Muscle layer of colon (tissue), 2 donors: ENCODE measurements around the gene SUFU.

Experiments used
- H3K27ac ChIP-seq: one replicate; pipeline ENCODE4 v1.7.0; 2013; ENCODE audit warnings: low read depth, mild to moderate bottlenecking, low read length, moderate library complexity
- H3K27me3 ChIP-seq, 2 donors: one replicate each; pipeline ENCODE4 v1.7.0; 2013; ENCODE audit warnings: low read length in 2 of 2, mild to moderate bottlenecking in 2 of 2; ENCODE audit not compliant: insufficient read depth in 2 of 2, control insufficient read depth in 1 of 2
- H3K36me3 ChIP-seq: one replicate; pipeline ENCODE4 v1.7.0; 2013; ENCODE audit warnings: mild to moderate bottlenecking, low read length; ENCODE audit not compliant: insufficient read depth
- H3K4me1 ChIP-seq: one replicate; pipeline ENCODE4 v1.7.0; 2013; ENCODE audit warnings: mild to moderate bottlenecking, low read length; ENCODE audit not compliant: insufficient read depth
- H3K4me3 ChIP-seq, 2 donors: one replicate each; pipeline ENCODE4 v1.7.0; 2013; ENCODE audit warnings: low read length in 2 of 2, low read depth in 1 of 2, mild to moderate bottlenecking in 1 of 2, moderate library complexity in 1 of 2
- H3K9ac ChIP-seq: one replicate; pipeline ENCODE4 v1.7.0; 2013; ENCODE audit warnings: low read length
- H3K9me3 ChIP-seq: one replicate; pipeline ENCODE4 v1.7.0; 2013; ENCODE audit warnings: mild to moderate bottlenecking, low read length
- donor health status: abdominal sarcoma.
- donor health status: Adenocarcinoma of cecum.

SUFU gene

DNA sequence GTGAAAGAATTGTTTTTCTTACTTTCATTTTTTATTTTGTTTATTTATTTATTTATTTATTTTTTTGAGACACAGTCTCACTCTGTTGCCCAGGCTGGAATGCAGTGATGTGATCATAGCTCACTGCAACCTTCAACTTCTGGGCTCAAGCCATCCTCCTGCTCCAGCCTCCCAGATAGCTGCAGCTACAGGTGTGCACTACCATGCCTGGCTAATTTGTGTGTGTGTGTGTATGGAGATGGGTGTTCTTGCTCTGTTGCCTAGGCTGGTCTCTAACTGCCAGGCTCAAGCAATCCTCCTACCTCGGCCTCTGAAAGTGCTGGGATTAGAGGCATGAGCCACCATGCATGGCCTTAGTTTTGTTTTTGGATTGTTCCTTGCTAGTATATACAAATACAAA is 85.1 kb downstream of the SUFU start:
- no peaks in the 10 kb centered on the region for H3K9me3 ChIP-seq
- no peak overlapping the region for H3K9ac ChIP-seq
- H3K4me1 ChIP-seq = no peaks in the 10 kb centered on the region
- no peak overlapping the region for H3K27ac ChIP-seq
- H3K36me3 ChIP-seq = no peaks in the 10 kb centered on the region
- no peaks in the 10 kb centered on the region for H3K27me3 ChIP-seq
- H3K4me3 ChIP-seq = no peak overlapping the region

DNA sequence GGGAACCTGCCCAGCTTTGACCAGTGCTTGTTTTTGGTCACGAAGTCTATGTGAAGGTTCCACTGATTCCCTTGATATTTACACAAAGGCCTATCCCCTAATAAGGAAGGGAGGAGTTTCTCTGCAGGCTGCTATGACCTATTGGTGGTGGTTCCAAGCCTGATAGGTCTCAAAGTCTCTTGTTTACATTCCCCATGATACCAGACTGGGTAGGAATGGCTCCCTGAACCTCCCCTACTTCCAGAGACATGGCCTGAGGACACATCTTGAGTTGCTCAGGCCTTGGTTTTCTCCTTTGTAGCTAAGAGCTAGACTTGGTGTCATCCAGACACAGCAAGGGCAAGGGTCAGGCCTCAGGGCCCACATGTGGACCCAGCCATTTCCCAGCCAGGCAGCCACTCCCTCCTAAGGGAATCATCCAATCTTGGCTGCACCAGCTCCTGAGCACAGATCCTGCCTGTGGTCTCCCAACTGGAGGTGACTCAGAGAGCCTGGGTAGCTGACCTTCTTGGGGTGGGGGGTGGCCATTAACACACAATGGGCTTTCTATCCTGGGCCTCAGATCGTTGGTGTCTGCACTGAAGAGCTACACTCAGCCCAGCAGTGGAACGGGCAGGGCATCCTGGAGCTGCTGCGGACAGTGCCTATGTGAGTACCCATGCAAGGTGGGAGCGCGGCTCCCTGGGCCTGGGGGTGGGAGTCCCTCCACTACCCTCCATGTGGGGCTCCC is 89.5 kb downstream of the SUFU start:
- H3K4me1 ChIP-seq = peaks cover 36% of the 10 kb centered on the region
- H3K27me3 ChIP-seq = no peaks in the 10 kb centered on the region
- H3K9ac ChIP-seq = no peak overlapping the region
- no peaks in the 10 kb centered on the region for H3K9me3 ChIP-seq
- no peak overlapping the region for H3K27ac ChIP-seq
- no peaks in the 10 kb centered on the region for H3K36me3 ChIP-seq
- no peak overlapping the region for H3K4me3 ChIP-seq

GRCh38 chr10:102593804-102594079 is 90.0 kb downstream of the SUFU start:
- no peak overlapping the region for H3K27ac ChIP-seq
- H3K4me3 ChIP-seq = no peak overlapping the region
- H3K9ac ChIP-seq = no peak overlapping the region
- H3K9me3 ChIP-seq = no peaks in the 10 kb centered on the region
- no peaks in the 10 kb centered on the region for H3K36me3 ChIP-seq
- no peaks in the 10 kb centered on the region for H3K27me3 ChIP-seq
- peaks cover 36% of the 10 kb centered on the region for H3K4me1 ChIP-seq

DNA sequence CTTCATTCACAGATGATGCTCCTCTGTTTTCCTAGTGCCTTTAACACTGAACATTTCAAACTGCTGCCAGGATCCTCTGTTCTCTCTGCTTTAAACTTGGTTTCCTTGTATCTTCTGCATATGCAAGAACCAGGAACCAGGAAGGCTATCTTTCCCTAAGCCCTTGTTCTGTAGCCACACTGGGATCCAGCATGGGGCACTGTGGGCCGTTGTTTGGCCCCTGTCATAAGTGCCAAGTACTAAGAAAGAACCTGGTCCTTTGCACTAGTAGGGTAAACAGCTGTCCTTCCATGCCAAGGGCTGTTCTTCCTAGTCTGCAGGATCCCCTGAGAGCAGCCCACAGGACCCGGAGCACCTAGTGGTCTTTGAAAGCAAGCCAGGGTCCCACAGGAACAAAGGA is 91.5 kb downstream of the SUFU start:
- no peaks in the 10 kb centered on the region for H3K27me3 ChIP-seq
- peak overlapping the region; percentile 84 for H3K27ac ChIP-seq
- peaks cover 9% of the 10 kb centered on the region for H3K36me3 ChIP-seq
- H3K4me1 ChIP-seq = peaks cover 36% of the 10 kb centered on the region
- no peak overlapping the region for H3K4me3 ChIP-seq
- no peak overlapping the region for H3K9ac ChIP-seq
- no peaks in the 10 kb centered on the region for H3K9me3 ChIP-seq

DNA sequence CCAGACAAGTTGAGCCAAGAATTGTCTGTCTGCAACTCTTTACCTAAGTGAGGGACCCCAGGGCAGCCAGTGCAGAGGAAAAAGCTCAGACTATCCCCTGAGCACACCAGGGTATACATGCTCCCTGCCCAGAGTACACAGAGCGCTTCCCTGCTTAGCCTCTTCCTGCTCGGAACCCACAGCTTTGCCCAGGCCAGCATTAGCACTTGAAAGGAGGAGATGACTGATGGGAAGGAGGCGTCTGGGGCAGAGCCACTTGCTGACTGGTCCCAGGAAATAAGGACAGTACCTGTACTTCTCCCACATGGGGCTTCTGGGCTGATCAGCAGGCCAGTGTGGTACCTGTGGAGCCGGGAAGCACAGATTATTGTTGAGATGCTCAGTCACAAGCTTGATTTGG is 92.1 kb downstream of the SUFU start:
- Histone ChIP-seq H3K9me3 (no peaks in the 10 kb centered on the region), H3K4me3 (no peak overlapping the region), H3K4me1 (peaks cover 36% of the 10 kb centered on the region), H3K27me3 (no peaks in the 10 kb centered on the region), H3K36me3 (peaks cover 9% of the 10 kb centered on the region), H3K9ac (no peak overlapping the region), H3K27ac (peak overlapping the region; percentile 84)

DNA sequence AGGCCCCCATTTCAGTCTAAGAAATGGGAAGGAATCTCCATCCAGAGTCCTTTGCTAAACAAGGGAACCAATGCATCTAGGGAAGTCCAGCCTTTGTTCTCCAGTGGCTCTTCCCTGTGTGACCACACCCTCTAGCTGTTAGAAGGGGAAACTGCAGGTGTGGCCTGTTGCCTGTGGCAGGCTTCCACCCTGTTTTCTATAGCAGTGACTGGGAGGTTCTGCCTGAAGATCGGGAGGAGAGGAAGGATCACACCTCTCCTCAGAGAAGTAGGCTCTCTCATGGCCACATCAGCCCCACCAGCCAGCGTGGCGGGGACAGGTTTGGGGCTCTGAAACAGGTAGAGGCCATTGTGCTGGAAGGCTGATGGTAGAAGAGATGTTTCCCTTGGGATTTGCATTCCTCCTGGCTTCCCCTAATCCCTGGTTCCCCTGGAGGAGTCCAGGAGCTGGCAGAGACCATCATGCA is 92.8 kb downstream of the SUFU start:
- Histone ChIP-seq H3K36me3 (peaks cover 15% of the 10 kb centered on the region), H3K4me1 (peaks cover 36% of the 10 kb centered on the region), H3K27me3 (no peaks in the 10 kb centered on the region), H3K4me3 (no peak overlapping the region), H3K9me3 (no peaks in the 10 kb centered on the region), H3K27ac (peak overlapping the region; percentile 84), H3K9ac (no peak overlapping the region)

DNA sequence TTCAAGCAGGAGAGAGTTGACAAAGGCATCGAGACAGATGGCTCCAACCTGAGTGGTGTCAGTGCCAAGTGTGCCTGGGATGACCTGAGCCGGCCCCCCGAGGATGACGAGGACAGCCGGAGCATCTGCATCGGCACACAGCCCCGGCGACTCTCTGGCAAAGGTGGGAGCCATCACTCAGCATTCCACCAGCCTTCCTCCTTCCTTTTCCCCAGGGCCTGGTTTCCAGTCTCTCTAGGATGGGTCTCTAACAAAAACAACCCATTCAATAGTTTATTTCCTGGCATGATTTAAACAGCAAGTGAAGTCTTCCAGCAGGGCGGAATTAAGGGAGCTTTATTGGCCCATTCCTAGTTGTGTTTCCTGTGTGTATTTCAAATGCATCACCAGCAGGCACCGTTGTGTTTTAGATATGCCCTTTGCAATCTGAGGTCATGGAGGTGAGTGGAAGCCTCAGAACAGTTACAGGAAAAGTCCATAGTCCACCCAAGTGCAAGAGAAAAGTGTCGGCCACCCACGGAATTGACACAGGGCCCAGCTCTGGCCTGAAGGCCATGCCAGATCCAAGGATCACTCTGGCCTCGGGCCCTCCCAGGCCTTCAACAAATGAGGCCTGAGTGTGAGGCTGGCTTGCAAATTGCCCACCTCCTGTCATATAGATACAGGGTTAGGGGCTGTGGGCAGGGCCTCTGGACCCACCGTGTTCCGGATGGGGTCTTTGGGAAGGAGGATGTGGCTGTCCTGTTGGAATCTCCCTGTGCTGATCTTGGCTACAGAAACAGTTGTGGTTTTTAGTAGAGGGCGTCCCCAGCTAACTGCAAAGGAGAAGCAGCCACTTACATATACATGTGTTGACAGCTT is 93.6 kb downstream of the SUFU start:
- H3K36me3 ChIP-seq = peaks cover 17% of the 10 kb centered on the region

DNA sequence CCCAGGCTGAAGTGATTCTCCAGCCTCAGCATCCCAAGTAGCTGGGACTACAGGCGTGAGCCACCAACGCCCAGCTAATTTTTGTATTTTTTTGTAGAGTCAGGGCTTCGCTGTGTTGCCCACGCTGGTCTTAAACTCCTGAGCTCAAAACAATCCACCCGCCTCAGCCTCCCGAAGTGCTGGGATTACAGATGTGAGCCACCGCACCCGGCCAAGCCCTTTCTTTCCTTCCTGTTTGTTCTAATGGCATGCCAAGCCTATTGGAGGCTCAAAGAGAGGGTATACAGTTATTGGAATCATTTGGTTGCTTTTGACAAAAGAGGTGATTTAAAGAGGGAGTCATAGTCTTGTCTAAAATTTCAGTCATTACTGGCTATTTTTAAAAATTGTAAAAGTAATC is 94.5 kb downstream of the SUFU start:
- peaks cover 36% of the 10 kb centered on the region for H3K4me1 ChIP-seq
- no peak overlapping the region for H3K27ac ChIP-seq
- no peaks in the 10 kb centered on the region for H3K9me3 ChIP-seq
- no peak overlapping the region for H3K4me3 ChIP-seq
- H3K36me3 ChIP-seq = peaks cover 21% of the 10 kb centered on the region
- H3K27me3 ChIP-seq = no peaks in the 10 kb centered on the region
- no peak overlapping the region for H3K9ac ChIP-seq

More for the DNA sequence above, 93.6 kb downstream of the SUFU start:
- Histone ChIP-seq H3K27ac (peak overlapping the region; percentile 84), H3K9me3 (no peaks in the 10 kb centered on the region), H3K4me1 (peaks cover 36% of the 10 kb centered on the region), H3K9ac (no peak overlapping the region), H3K4me3 (no peak overlapping the region), H3K27me3 (no peaks in the 10 kb centered on the region)

DNA sequence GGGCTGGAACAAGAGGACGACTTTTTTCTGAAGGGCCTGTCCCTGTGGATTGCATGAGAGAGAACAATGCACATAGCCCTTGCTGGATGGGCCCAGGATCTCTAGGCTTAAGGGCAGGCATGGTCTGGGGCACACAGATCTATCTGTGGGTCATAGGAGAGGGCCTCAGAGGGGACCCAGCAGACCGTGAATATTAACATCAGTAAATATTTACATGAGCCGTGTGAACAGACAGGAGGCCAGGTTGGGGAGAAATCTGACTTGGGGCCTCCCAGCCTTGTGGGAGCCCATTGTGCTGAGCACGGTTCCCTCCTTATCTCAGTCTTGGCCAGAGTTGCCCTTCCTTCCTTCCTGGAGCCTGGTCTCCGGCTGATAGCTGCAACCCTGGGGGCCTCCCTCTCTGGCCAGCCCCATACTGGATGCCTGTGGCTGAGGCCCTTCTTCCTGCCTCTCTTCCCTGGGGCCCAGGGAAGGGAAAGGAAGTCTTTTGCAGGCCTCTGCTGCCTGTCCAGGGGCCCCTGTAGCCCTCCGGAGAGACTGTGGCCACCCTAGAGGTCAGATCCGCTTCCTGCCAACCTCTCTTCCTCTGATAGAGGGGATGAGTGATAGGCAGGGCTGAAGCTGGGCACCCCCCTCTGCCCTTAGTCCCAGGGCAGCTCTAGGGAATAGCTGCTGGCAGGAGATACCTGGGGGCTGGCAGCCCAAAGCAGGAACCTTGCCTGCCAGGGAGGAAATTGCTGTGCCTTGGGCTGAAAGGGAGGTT is 96.0 kb downstream of the SUFU start:
- no peaks in the 10 kb centered on the region for H3K9me3 ChIP-seq
- no peak overlapping the region for H3K9ac ChIP-seq
- peaks cover 32% of the 10 kb centered on the region for H3K36me3 ChIP-seq
- H3K27me3 ChIP-seq = no peaks in the 10 kb centered on the region
- H3K27ac ChIP-seq = no peak overlapping the region
- peaks cover 35% of the 10 kb centered on the region for H3K4me1 ChIP-seq
- H3K4me3 ChIP-seq = no peak overlapping the region

DNA sequence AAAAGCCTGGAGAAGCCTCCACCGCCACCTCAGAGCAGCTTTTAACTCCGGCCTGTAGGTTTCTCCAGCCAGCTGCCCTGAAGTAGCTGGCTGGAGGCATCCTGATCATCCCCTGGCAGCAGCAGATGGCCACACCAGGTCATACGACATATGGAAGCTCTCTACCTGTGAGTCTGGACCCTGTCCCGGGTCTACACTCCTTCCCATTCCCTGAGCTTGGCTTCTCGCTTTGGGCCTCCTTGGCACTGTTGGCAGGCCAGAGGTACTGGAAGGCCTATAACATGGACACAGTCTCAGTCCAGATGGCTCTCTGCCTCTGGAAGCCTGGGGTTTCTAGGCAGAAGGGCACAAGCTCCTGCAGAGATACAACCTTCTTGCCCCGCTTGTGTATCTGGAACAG is 97.0 kb downstream of the SUFU start:
- Histone ChIP-seq H3K4me1 (peaks cover 25% of the 10 kb centered on the region), H3K4me3 (no peak overlapping the region), H3K36me3 (peaks cover 32% of the 10 kb centered on the region), H3K9ac (no peak overlapping the region), H3K27ac (no peak overlapping the region), H3K27me3 (no peaks in the 10 kb centered on the region), H3K9me3 (no peaks in the 10 kb centered on the region)

DNA sequence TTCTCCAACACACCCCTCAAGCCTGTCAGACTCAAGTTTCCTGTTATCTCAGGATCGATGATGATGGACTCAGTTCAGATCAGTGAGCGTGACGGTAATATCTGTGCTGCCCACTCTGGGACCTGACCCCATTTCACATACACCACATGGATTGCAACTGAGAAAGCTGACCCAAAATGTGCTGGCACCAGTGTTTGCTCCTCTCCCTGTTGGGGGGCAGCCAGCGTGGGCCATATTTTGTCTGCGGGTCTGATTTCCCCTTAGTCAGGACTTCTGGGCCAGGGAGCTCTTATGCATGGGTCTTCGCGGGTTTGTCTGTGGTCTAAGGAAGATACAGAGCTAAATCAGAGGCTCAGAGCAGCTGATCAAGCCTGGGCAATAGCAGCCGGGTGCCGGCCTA is 97.9 kb downstream of the SUFU start:
- Histone ChIP-seq H3K36me3 (peaks cover 32% of the 10 kb centered on the region), H3K4me1 (peaks cover 16% of the 10 kb centered on the region), H3K27ac (no peak overlapping the region), H3K27me3 (no peaks in the 10 kb centered on the region), H3K4me3 (no peak overlapping the region), H3K9me3 (no peaks in the 10 kb centered on the region), H3K9ac (no peak overlapping the region)
